Right forelimb (tissue), 1 donor: ENCODE data around the gene SNRPN.
"Not testable (repeated sequence)": the region's sequence is repeated elsewhere in the genome, so short reads cannot be mapped to it uniquely, and the experiment has no call there.

ENCODE experiments used
- DNase-seq: peaks from one replicate; pipeline ENCODE4 v3.0.0-alpha.2; 2018

SNRPN gene

GRCh38 chr15:24971772-24972171, 17.0 kb downstream of the SNRPN start:
- DNase-seq = no peak

GRCh38 chr15:24972707-24973106, 17.9 kb downstream of the SNRPN start:
- not testable (repeated sequence) for DNase-seq

GRCh38 chr15:24976932-24977331, 22.1 kb downstream of the SNRPN start:
- no peak for DNase-seq

GRCh38 chr15:24977686-24978085, 22.9 kb downstream of the SNRPN start:
- DNase-seq = no peak

- no peak for DNase-seq
Observed at GRCh38 chr15:24985224-24985623, 30.4 kb downstream of the SNRPN start.

- no peak for DNase-seq
Observed at GRCh38 chr15:24986653-24987052, 31.9 kb downstream of the SNRPN start.

- DNase-seq = no peak
Observed at GRCh38 chr15:25019434-25019833, 64.6 kb downstream of the SNRPN start.

GRCh38 chr15:25022233-25022632, 67.4 kb downstream of the SNRPN start:
- DNase-seq = no peak
